Gastrocnemius medialis (tissue), 4 donors: ENCODE measurements around the gene CDH1.

Source experiments
- POLR2A ChIP-seq, 2 donors: fragments of 450-650 bp; IDR thresholded peaks; one replicate each; pipeline ENCODE4 v1.6.1; 2017; ENCODE audit warnings: antibody characterized with exemption in 2 of 2, mild to moderate bottlenecking in 2 of 2, moderate library complexity in 2 of 2
- TF ChIP-seq, protein P1 (sequence below), 5 experiments: fragments of 450-650 bp in 3 of 5; fragments of 200-600 bp in 2 of 5; sonication (generic) in 2 of 5; IDR thresholded peaks in 4 of 5; conservative IDR thresholded peaks in 1 of 5; 1 replicate in 4 of 5; 2 replicates in 1 of 5; pipeline ENCODE4 v1.5.1; 2016 to 2019; ENCODE audit warnings: antibody characterized with exemption in 5 of 5, mild to moderate bottlenecking in 3 of 5, moderate library complexity in 3 of 5

GRCh38 chr16:68719993-68720489 lies 17.1 kb upstream of the CDH1 start:
- no peak for TF ChIP-seq POLR2A (IDR thresholded peaks at IDR 0.05)
- TF ChIP-seq, protein P1, sequence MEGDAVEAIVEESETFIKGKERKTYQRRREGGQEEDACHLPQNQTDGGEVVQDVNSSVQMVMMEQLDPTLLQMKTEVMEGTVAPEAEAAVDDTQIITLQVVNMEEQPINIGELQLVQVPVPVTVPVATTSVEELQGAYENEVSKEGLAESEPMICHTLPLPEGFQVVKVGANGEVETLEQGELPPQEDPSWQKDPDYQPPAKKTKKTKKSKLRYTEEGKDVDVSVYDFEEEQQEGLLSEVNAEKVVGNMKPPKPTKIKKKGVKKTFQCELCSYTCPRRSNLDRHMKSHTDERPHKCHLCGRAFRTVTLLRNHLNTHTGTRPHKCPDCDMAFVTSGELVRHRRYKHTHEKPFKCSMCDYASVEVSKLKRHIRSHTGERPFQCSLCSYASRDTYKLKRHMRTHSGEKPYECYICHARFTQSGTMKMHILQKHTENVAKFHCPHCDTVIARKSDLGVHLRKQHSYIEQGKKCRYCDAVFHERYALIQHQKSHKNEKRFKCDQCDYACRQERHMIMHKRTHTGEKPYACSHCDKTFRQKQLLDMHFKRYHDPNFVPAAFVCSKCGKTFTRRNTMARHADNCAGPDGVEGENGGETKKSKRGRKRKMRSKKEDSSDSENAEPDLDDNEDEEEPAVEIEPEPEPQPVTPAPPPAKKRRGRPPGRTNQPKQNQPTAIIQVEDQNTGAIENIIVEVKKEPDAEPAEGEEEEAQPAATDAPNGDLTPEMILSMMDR (IDR thresholded peaks at IDR 0.05 in 4 of 5, conservative IDR thresholded peaks at IDR 0.05 in 1 of 5), result no peak
